HG03457 (cell line): Measurements from ENCODE around the gene VPS4B.
A peak's percentile ranks its signal among the peaks of the same experiment; 100 is the strongest.

Experiments used
- ATAC-seq: cut with Tn5 transposase; IDR thresholded peaks from one replicate; pipeline ENCODE4 v1.9.1; 2021; ENCODE audit warnings: moderate number of reproducible peaks; ENCODE audit not compliant: unreplicated experiment

Gene VPS4B

DNA sequence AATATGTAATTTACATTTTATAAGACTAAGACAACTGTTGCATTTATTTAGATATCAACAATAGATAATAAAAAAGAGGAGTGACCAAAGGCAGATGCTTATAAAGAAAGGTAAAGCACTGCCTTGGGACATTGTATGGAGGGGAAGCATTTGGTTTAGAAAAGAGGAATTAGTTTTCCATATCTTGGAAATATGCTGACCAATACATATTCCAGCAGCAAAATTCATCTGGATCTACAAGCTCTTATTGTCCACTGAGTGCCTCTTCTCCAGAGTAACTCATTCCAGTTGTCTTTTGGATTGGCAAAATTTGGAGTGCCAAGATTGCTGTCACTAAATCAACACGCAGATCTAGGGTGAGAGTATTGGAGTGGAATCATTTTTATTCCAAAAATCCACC is 8.9 kb upstream of the VPS4B start:
- ATAC-seq: no peak

DNA sequence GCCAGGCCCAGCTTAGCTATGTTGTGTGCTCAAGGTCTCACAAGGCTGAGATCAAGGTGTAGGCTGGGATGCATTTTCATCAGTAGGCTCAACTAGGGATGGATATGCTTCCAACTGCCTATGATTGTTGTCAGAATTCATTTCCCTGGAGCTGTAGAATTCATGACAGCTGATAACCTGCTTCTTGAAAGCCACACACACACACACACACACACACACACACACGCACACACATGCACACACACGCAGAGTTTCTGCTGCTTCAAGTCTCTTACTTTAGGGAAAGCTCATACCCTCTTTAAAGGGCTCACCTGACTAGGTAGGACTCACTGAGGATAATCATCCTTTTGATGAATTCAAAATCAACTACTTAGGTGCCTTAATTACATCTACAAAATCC is 8.2 kb upstream of the VPS4B start:
- ATAC-seq: no peak

GRCh38 chr18:63427558-63427957 is 5.3 kb upstream of the VPS4B start:
- ATAC-seq: no peak

- peak; percentile 7 for ATAC-seq
Measured at GRCh38 chr18:63422864-63423304, 608 bp upstream of the VPS4B start.

DNA sequence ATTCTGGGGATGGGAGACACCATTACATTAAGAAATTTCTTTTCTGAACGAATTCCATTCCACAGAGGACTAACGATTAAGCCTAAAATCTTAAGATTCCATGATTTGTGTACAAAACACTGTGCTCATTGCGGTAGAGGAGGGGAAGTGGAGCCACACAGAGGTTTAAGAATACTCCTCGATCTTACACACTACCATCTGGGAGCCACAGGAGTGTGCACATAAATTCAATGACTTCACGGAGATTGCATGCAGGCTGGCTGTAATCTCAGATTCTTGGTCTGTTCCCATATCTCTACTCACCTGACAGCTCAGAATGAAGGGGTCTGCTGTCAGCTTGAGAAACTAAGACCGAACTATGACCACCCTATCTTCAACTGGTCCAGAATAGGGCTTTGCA is 762 bp downstream of the VPS4B start:
- ATAC-seq: no peak

DNA sequence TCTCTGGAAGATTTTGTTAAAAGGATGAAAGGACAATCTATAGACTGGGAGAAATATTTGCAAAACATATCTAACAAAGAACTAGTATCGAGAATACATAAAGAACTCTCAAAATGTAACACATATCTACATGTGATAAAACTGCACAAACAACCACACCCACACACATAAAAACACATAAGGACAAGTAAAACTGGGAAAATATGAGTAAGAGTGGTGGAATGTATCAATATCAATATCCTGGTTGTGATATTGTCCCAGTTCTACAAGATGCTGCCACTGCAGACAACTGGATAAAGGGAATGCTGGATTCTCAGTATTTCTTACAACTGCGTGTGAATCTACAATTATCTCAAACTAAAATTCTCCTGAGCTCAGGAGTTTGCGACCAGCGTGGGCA is 9.3 kb downstream of the VPS4B start:
- ATAC-seq: no peak

DNA sequence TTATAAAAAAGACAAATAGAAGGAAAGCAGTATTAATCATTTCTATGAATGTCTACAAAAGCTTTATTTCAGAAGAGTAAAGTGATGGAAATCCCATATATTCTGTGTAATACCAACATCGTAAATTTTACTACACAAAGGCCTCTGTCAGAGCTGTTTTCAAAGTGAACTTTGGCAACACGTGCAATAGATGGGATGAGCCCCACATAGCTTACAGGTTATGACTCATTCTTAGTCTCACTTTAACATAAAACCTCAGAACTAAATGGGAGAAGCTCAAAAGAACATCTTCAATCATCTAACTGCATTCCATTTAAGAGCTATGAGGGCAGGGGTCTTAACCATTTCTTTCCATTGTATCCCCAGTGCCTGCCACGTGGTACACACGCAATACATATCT is 11.5 kb downstream of the VPS4B start:
- ATAC-seq: no peak

DNA sequence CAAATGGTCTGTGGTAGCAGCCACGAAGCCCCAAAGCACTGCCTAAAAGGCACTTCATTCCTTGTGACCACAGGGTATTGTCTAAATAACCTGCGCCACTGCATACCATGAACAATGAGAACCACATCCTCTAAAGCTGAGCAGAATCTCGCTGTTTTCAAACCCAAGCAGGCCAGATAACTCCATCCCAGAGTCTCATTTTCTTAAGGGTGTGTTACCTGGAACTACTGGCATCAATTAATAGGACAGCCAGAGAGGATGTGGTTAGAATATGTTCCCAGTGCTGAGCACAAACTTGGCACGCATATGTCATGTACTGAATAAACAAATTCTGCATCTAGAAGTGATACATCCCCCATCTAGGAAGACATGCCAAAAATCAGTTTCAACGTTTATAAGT is 13.0 kb downstream of the VPS4B start:
- ATAC-seq: no peak

DNA sequence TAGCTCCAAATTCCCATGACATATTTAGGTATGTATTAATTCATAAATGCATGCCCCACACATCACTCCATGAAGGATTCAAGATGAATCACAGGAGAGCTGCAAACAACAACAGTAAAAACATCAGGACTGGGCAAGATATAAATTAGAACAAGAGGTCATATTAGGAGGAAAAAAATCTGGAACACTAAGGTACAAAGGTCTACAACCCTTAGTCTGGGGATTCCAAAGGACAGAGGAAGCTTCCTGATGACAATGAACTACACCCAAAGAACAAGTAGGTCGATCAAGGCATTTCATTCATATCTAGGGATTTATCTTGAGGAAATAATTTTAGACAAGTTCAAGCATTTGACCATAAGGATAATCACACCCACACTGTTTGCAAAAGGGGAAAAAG is 14.5 kb downstream of the VPS4B start:
- ATAC-seq: no peak

DNA sequence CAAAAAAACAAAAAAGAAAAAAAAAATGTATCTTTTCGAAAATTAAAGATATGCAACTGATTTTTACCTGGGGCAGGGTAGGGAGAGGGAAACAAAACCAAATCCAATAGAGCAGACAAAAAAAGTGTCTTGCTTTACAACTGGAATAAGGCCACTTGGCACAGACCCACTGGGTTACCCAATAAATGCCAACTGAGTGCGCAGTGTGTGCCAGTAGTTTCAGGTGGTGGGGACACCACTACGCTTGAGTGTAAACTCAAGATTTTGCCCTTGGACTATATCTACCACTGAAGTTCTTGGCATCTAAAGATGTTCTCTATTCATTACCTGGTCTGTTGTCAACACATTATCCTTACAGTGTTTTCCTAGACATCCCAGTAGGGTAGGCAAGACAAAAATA is 16.3 kb downstream of the VPS4B start:
- ATAC-seq: no peak

- no peak for ATAC-seq
Measured at GRCh38 chr18:63402246-63403162, 19.8 kb downstream of the VPS4B start.

DNA sequence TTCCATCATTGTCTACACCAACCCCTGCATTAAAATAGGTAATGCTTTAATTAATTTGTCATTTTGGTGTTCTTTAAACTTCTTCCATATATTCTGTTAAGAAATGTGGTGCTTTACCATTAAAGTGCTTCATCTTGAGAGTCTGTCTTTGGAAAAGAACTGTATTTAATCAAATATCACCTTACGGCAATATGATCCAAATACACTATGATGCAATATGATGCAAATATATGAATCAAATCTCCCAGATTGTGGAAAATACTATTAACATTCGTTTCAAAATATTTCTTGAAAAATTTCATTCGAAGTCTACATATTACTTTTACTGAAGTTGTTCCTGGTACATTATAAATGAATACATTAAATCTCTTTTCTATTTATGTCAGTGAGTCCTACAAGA is 23.0 kb downstream of the VPS4B start:
- ATAC-seq: no peak

DNA sequence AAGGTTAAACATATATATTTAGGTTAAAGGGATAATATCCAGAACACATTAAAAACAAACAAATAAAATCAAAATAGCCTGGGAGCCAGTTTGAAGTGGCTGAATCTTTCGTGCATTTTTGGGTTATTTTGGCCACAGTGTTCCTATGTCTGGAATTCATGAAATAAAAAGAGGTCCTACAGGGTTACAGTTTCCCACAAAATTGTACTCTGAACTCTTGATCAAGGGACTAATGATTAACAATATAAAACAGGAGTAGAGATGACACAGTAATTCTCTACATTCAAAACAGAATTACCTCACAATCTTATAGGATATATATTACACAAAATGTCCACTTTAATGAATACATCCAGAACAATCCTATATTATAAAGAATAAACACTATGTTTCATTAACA is 24.9 kb downstream of the VPS4B start:
- no peak for ATAC-seq

DNA sequence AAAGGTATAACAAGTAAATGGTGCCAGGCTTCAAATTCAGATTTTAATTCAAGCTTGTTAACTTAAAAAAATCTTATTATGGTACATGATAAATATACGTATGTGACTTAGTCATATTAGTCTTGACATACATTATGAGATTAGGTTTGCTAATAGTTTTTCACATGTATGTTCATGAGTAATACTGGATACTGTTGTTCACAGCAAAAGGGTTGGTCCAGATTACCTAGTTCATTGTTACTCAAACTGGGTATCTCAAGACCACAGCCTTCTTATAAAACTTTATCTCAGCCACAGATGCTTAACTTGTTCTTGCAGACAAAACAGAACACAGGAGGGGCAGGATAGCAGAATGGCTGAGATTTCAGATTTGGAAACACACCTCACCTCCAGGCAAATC is 26.8 kb downstream of the VPS4B start:
- ATAC-seq: no peak

DNA sequence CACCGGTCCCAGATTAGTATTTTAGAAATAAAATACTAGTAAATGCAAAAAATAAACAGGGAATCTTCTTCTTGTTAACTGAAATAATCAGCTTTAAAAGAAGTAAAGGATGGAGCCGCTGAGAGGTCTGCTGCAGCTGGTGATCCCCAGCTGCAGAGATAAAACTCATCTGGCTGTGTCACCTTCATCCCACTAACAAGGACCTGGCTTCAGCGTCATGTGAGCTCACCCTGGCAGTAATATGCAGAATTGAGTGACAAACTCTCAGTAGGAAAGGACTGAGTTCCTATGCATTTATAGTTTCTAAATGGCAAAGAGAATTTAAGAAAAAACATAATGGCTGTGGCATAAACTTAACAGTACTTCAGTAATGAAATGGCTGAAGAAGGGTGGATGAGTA is 27.3 kb downstream of the VPS4B start:
- no peak for ATAC-seq

- no peak for ATAC-seq
Measured at GRCh38 chr18:63387861-63388260, 34.4 kb downstream of the VPS4B start.

- ATAC-seq: no peak
Measured at GRCh38 chr18:63382843-63383242, 39.4 kb downstream of the VPS4B start.

GRCh38 chr18:63379639-63379962 is 42.7 kb downstream of the VPS4B start:
- ATAC-seq: no peak

DNA sequence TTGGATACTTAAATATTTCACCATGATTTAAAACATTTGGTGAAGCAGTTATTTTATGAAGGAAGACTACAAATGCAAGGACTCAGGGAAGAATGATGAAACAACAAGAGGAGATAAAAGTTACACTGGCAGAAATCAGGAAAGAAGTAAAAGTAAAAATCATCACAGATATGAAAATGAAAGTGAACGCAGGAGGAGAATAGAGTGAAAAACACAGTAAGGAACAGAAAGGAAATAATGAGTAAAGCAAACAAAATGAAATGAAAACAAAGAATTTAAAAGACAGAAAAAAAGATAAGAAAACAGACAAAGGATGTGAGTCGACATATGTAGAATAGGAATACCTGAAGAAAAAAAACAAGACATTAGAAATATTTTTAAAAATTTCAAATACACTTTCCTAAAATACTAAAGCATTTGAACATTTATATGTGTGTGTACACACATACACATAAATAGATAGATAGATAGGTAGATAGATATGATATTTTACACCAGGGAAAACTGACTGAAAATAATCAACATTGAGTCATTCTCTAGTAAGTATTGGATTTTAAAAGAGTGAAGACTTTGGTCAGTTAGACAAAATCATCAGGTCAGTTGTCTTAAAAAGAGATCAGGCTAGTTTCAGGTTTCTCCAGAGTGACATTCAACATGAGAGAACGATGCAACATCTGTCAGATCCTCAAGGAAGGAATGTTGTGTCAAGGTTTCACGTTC is 43.2 kb downstream of the VPS4B start:
- ATAC-seq: no peak

DNA sequence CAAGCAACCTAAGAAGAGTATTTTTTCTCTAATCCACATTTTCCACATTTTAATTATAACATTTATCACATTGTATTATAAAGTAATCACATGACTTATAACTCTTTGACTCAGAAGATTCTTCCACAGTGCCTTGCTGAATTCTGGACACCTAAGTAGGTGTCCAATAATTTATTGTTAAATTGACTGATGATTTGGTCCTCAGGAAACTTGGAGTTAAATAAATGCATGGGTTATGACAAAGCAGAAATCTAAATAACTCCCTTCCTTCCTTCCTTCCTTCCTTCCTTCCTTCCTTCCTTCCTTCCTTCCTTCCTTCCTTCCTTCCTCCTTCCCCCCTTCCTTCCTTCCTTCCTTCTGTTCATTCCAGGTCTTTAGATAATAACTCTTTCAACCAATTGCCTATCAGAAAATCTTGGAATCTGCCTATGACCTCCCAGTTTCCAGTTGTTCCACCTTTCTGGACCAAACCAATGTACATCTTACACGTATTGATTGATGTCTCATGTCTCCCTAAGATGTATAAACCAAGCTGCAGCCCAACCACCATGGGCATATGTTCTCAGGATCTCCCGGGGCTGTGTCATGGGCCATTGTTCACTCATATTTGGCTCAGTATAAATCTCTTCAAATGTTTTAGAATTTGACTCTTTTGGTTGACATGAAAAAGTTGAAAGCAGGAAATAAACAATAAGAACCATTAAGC is 44.8 kb downstream of the VPS4B start:
- ATAC-seq: no peak

- no peak for ATAC-seq
Measured at GRCh38 chr18:63376538-63376937, 45.7 kb downstream of the VPS4B start.

DNA sequence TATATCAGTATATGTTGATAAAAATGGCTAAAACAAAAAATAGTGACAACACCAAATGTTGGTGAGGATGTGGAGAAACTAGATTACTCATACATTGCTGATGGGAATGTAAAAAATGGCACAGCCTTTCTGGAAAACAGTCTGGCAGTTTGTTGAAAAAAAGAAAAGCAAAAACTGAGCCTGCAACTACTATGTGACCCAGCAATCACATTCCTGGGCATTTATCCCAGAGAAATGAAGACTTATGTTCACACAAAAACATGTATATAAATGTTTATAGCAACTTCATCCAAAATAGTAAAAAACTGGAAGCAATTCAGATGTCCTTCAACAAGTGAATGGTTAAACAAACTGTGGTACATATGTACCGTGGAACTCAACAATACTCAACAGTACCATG is 47.7 kb downstream of the VPS4B start:
- ATAC-seq: no peak
